Amniotic stem cell (primary cell): ENCODE data around the gene SUGCT.
"Not testable (repeated sequence)": the region's sequence is repeated elsewhere in the genome, so short reads cannot be mapped to it uniquely, and the experiment has no call there.

ENCODE experiments used
- DNase-seq: peaks from one replicate; lab custom pipeline; 2025; lab: John Stamatoyannopoulos, UW

Gene SUGCT

GRCh38 chr7:40263752-40264390 lies 129.1 kb downstream of the SUGCT start:
- no peak for DNase-seq

- DNase-seq: no peak
These were observed 132.8 kb downstream of the SUGCT start for GRCh38 chr7:40267583-40267982.

GRCh38 chr7:40268810-40269209 lies 134.0 kb downstream of the SUGCT start:
- DNase-seq: not testable (repeated sequence)

- no peak for DNase-seq
These were observed 141.3 kb downstream of the SUGCT start for GRCh38 chr7:40276061-40276460.

GRCh38 chr7:40279991-40280390 lies 145.2 kb downstream of the SUGCT start:
- no peak for DNase-seq

GRCh38 chr7:40282858-40283257 lies 148.1 kb downstream of the SUGCT start:
- no peak for DNase-seq

- no peak for DNase-seq
These were observed 148.6 kb downstream of the SUGCT start for GRCh38 chr7:40283391-40283790.

GRCh38 chr7:40288827-40289226 lies 154.0 kb downstream of the SUGCT start:
- no peak for DNase-seq

- no peak for DNase-seq
These were observed 163.0 kb downstream of the SUGCT start for GRCh38 chr7:40297741-40298311.

- DNase-seq: no peak
These were observed 163.6 kb downstream of the SUGCT start for GRCh38 chr7:40298421-40298820.

GRCh38 chr7:40299097-40299496 lies 164.3 kb downstream of the SUGCT start:
- peak; percentile 28 for DNase-seq

- no peak for DNase-seq
These were observed 165.4 kb downstream of the SUGCT start for GRCh38 chr7:40300146-40300670.

GRCh38 chr7:40301486-40302068 lies 166.8 kb downstream of the SUGCT start:
- no peak for DNase-seq

- DNase-seq: no peak
These were observed 169.2 kb downstream of the SUGCT start for GRCh38 chr7:40303996-40304395.

GRCh38 chr7:40305229-40305628 lies 170.4 kb downstream of the SUGCT start:
- no peak for DNase-seq

GRCh38 chr7:40306025-40306424 lies 171.2 kb downstream of the SUGCT start:
- no peak for DNase-seq

- DNase-seq: no peak
These were observed 171.8 kb downstream of the SUGCT start for GRCh38 chr7:40306596-40306995.

- DNase-seq: no peak
These were observed 175.5 kb downstream of the SUGCT start for GRCh38 chr7:40310258-40310657.

GRCh38 chr7:40311307-40311706 lies 176.5 kb downstream of the SUGCT start:
- no peak for DNase-seq

- no peak for DNase-seq
These were observed 180.5 kb downstream of the SUGCT start for GRCh38 chr7:40315277-40315676.

- no peak for DNase-seq
These were observed 181.4 kb downstream of the SUGCT start for GRCh38 chr7:40316176-40316575.

- no peak for DNase-seq
These were observed 190.1 kb downstream of the SUGCT start for GRCh38 chr7:40324914-40325313.

- no peak for DNase-seq
These were observed 192.3 kb downstream of the SUGCT start for GRCh38 chr7:40327113-40327512.
